ENCODE data around the gene B4GALNT1. TPM values are rescaled to one million over a fixed set of nuclear protein-coding genes. Genes with fewer than 3 reads are reported as not detected.
"Not testable (repeated sequence)": the region's sequence is repeated elsewhere in the genome, so short reads cannot be mapped to it uniquely, and the experiment has no call there.

B4GALNT1 gene
- under 1 TPM; 0.38 to 0.59 (median 0.48) TPM for total RNA-seq
- not detected for total RNA-seq (2013)

GRCh38 chr12:57632958-57633840, at the start of gene B4GALNT1:
B4GALNT1 (minus strand) TSS chr12:57633201; CDS start chr12:57632132, 1,069 bp downstream.
- H3K27me3 Mint-ChIP-seq (ENCODE audit: low read depth in 2 of 2): peaks cover 38 to 53% of the 10 kb centered on the region in 2 donors
- Histone ChIP-seq H3K27ac (ENCODE audit: low read length) (no peak within 1 kb of the TSS), H3K9me3 (ENCODE audit: control insufficient read depth, insufficient read depth, low read length) (no peaks in the 10 kb centered on the region), H3K36me3 (ENCODE audit: control insufficient read depth, insufficient read depth, low read length) (no peaks in the 10 kb centered on the region), H3K4me1 (ENCODE audit: control insufficient read depth, insufficient read depth, low read length) (peaks cover 16% of the 10 kb centered on the region), H3K4me3 (ENCODE audit: low read length) (peak within 1 kb of the TSS; percentile 32), H3K27me3 (ENCODE audit: control insufficient read depth, insufficient read depth, low read length) (peaks cover 41% of the 10 kb centered on the region)
- ATAC-seq (peak; percentile 87 to 90 (median 89)), DNase-seq (peak; percentile 64 to 82)
- WGBS (ENCODE audit: insufficient coverage): under 1% methylated on average over 57 of the region's 58 CpGs
- peaks cover 5 to 16% of the 10 kb centered on the region in 2 donors for H3K4me1 Mint-ChIP-seq
- H3K36me3 Mint-ChIP-seq: no peaks in the 10 kb centered on the region
- intact Hi-C loops (cut with micrococcal nuclease): loop anchor here (2.0 kb wide), 1 partner anchor 50 kb away; no protein-coding TSS in a partner anchor
- peak; percentile 88 for TF ChIP-seq CTCF (IDR thresholded peaks at IDR 0.05)
- no peaks in the 10 kb centered on the region for H3K9me3 Mint-ChIP-seq
- peak within 1 kb of the TSS; percentile 79 for H3K4me3 Mint-ChIP-seq
- H3K27ac Mint-ChIP-seq: peak within 1 kb of the TSS in 1 of 2 donors; percentile 75

- H3K4me3 Mint-ChIP-seq: no peak overlapping the region
- H3K4me3 ChIP-seq (ENCODE audit: low read length): no peak overlapping the region
- no peaks in the 10 kb centered on the region for H3K36me3 ChIP-seq (ENCODE audit: control insufficient read depth, insufficient read depth, low read length)
- no peaks in the 10 kb centered on the region for H3K36me3 Mint-ChIP-seq
- DNase-seq (no peak), ATAC-seq (no peak)
- H3K27me3 ChIP-seq (ENCODE audit: control insufficient read depth, insufficient read depth, low read length): no peaks in the 10 kb centered on the region
- no peaks in the 10 kb centered on the region for H3K4me1 ChIP-seq (ENCODE audit: control insufficient read depth, insufficient read depth, low read length)
- TF ChIP-seq CTCF (IDR thresholded peaks at IDR 0.05): no peak
- intact Hi-C loops (cut with micrococcal nuclease): no loop called here
- no peak overlapping the region for H3K27ac ChIP-seq (ENCODE audit: low read length)
- H3K27me3 Mint-ChIP-seq (ENCODE audit: low read depth in 2 of 2): peaks cover 14 to 18% of the 10 kb centered on the region in 2 donors
- peaks cover 2 to 3% of the 10 kb centered on the region in 2 donors for H3K9me3 Mint-ChIP-seq
- no peaks in the 10 kb centered on the region for H3K4me1 Mint-ChIP-seq
- H3K27ac Mint-ChIP-seq: no peak overlapping the region
- H3K9me3 ChIP-seq (ENCODE audit: control insufficient read depth, insufficient read depth, low read length): no peaks in the 10 kb centered on the region
Observed at GRCh38 chr12:57679697-57680096, 46.7 kb upstream of the B4GALNT1 start.

- H3K27ac Mint-ChIP-seq; H3K36me3 ChIP-seq (ENCODE audit: control insufficient read depth, insufficient read depth, low read length); H3K9me3 Mint-ChIP-seq; H3K4me3 ChIP-seq (ENCODE audit: low read length); H3K9me3 ChIP-seq (ENCODE audit: control insufficient read depth, insufficient read depth, low read length); DNase-seq; H3K4me1 ChIP-seq (ENCODE audit: control insufficient read depth, insufficient read depth, low read length); H3K4me1 Mint-ChIP-seq; H3K4me3 Mint-ChIP-seq; H3K36me3 Mint-ChIP-seq; ATAC-seq; H3K27me3 ChIP-seq (ENCODE audit: control insufficient read depth, insufficient read depth, low read length); H3K27me3 Mint-ChIP-seq (ENCODE audit: low read depth in 2 of 2); H3K27ac ChIP-seq (ENCODE audit: low read length); intact Hi-C loops (cut with micrococcal nuclease): not testable (repeated sequence)
- 100% methylated on average over 6 of the region's 9 CpGs for WGBS (ENCODE audit: insufficient coverage)
Observed at GRCh38 chr12:57677947-57678346, 44.9 kb upstream of the B4GALNT1 start.

- peaks cover 0 to 5% of the 10 kb centered on the region in 2 donors for H3K27me3 Mint-ChIP-seq (ENCODE audit: low read depth in 2 of 2)
- 93% methylated on average over 29 of the region's 29 CpGs for WGBS (ENCODE audit: insufficient coverage)
Observed at GRCh38 chr12:57674691-57675090, 41.7 kb upstream of the B4GALNT1 start.

More at GRCh38 chr12:57674691-57675090, 41.7 kb upstream of the B4GALNT1 start:
- DNase-seq: no peak
- Mint-ChIP-seq H3K4me3 (no peak overlapping the region), H3K36me3 (no peaks in the 10 kb centered on the region), H3K27ac (no peak overlapping the region), H3K9me3 (no peaks in the 10 kb centered on the region), H3K4me1 (no peaks in the 10 kb centered on the region)
- no peaks in the 10 kb centered on the region for H3K4me1 ChIP-seq (ENCODE audit: control insufficient read depth, insufficient read depth, low read length)
- no peak for ATAC-seq
- H3K9me3 ChIP-seq (ENCODE audit: control insufficient read depth, insufficient read depth, low read length): no peaks in the 10 kb centered on the region
- H3K27me3 ChIP-seq (ENCODE audit: control insufficient read depth, insufficient read depth, low read length): no peaks in the 10 kb centered on the region
- no peak for TF ChIP-seq CTCF (IDR thresholded peaks at IDR 0.05)
- intact Hi-C loops (cut with micrococcal nuclease): no loop called here
- H3K27ac ChIP-seq (ENCODE audit: low read length): no peak overlapping the region
- H3K36me3 ChIP-seq (ENCODE audit: control insufficient read depth, insufficient read depth, low read length): no peaks in the 10 kb centered on the region
- H3K4me3 ChIP-seq (ENCODE audit: low read length): no peak overlapping the region
